B cell (primary cell): ENCODE results near the gene CCDC124. TPM values are rescaled to one million over a fixed set of nuclear protein-coding genes. Genes with fewer than 3 reads are reported as not detected.

ENCODE experiments used
- ATAC-seq: fragments of 200-7000 bp; cut with Tn5 transposase; one replicate; pipeline ENCODE4 v1.10.0; 2021; ENCODE audit warnings: low read depth, mild to moderate bottlenecking, moderate number of reproducible peaks, moderate library complexity
- CTCF ChIA-PET: fragments of 350-600 bp; sonication (Branson Sonifier 250); formaldehyde crosslinking; loops from one replicate; lab custom pipeline; 2021; ENCODE audit warnings: antibody characterized with exemption, inconsistent platforms; lab: Charles Lee
- POLR2A ChIA-PET: fragments of 350-600 bp; sonication (Branson Sonifier 250); formaldehyde crosslinking; loops from one replicate; lab custom pipeline; 2021; ENCODE audit warnings: antibody characterized with exemption; lab: Charles Lee
- DNase-seq: peaks from one replicate; pipeline ENCODE4 v3.0.0; 2013
- H2AFZ ChIP-seq: 2 replicates; pipeline ENCODE4 v1.6.1; 2012; ENCODE audit warnings: mild to moderate bottlenecking, low read depth, low read length; ENCODE audit not compliant: insufficient read depth, poor library complexity, severe bottlenecking
- H3K27ac ChIP-seq, 2 donors: 1 replicate in 1 of 2; 2 replicates in 1 of 2; pipeline ENCODE4 v1.5.1; 2012 to 2013; ENCODE audit warnings: low read length in 2 of 2, mild to moderate bottlenecking in 2 of 2, moderate library complexity in 1 of 2
- H3K27me3 ChIP-seq, 4 experiments: fragments of 200-600 bp in 1 of 4; sonication (generic) in 1 of 4; replicated peaks in 1 of 4; 1 replicate in 2 of 4; 2 replicates in 2 of 4; pipeline versions ENCODE4 v1.6.1 to v1.7.0; 2013 to 2016; ENCODE audit warnings: low read length in 3 of 4, mild to moderate bottlenecking in 2 of 4, mixed read lengths in 1 of 4, moderate library complexity in 1 of 4; ENCODE audit not compliant: insufficient read depth in 4 of 4, control insufficient read depth in 3 of 4; ENCODE audit errors: control extremely low read depth in 1 of 4
- H3K36me3 ChIP-seq, 2 experiments: replicated peaks in 1 of 2; 1 replicate in 1 of 2; 2 replicates in 1 of 2; pipeline versions ENCODE4 v1.6.1 to v1.7.1; 2013; ENCODE audit warnings: low read length in 1 of 2; ENCODE audit not compliant: insufficient read depth in 2 of 2, control insufficient read depth in 1 of 2; ENCODE audit errors: control extremely low read depth in 1 of 2, extremely low read depth in 1 of 2
- H3K4me1 ChIP-seq, 2 donors: fragments of 200-600 bp in 1 of 2; sonication (generic) in 1 of 2; 1 replicate in 1 of 2; 2 replicates in 1 of 2; pipeline versions ENCODE4 v1.5.1 to v1.6.1; 2013 to 2017; ENCODE audit warnings: low read length in 2 of 2; ENCODE audit not compliant: control insufficient read depth in 2 of 2, insufficient read depth in 2 of 2
- H3K4me2 ChIP-seq: replicated peaks from 2 replicates; pipeline ENCODE3; 2012; ENCODE audit warnings: mild to moderate bottlenecking, low read depth, low read length; ENCODE audit not compliant: poor library complexity, severe bottlenecking
- H3K4me3 ChIP-seq, 5 experiments: fragments of 200-600 bp in 1 of 5; sonication (generic) in 1 of 5; 1 replicate in 3 of 5; 2 replicates in 2 of 5; pipeline versions ENCODE4 v1.5.1 to v1.7.0; 2011 to 2016; ENCODE audit warnings: low read length in 4 of 5, mild to moderate bottlenecking in 4 of 5, low read depth in 2 of 5, control low read depth in 1 of 5, moderate library complexity in 1 of 5; ENCODE audit not compliant: insufficient read depth in 1 of 5; ENCODE audit errors: control extremely low read depth in 1 of 5, extremely low read depth in 1 of 5
- H3K79me2 ChIP-seq: fragments of 200-600 bp; sonication (generic); one replicate; pipeline ENCODE4 v1.6.0; 2016; ENCODE audit warnings: low read length; ENCODE audit not compliant: control insufficient read depth, insufficient read depth
- H3K9ac ChIP-seq: fragments of 200-600 bp; sonication (generic); 2 replicates; pipeline ENCODE4 v1.6.1; 2017; ENCODE audit warnings: mild to moderate bottlenecking, low read length, moderate library complexity
- H3K9me3 ChIP-seq, 3 donors: one replicate each; pipeline versions ENCODE4 v1.6.1 to v1.7.1; 2013; ENCODE audit warnings: low read length in 2 of 3; ENCODE audit not compliant: control insufficient read depth in 2 of 3, insufficient read depth in 1 of 3; ENCODE audit errors: control extremely low read depth in 1 of 3
- H4K20me1 ChIP-seq: 2 replicates; pipeline ENCODE4 v1.6.0; 2012; ENCODE audit warnings: mild to moderate bottlenecking, low read length; ENCODE audit not compliant: insufficient read depth, control insufficient read depth, poor library complexity, severe bottlenecking
- H3K27ac Mint-ChIP-seq: one replicate; pipeline ENCODE4 v1.8.0; 2021; ENCODE audit warnings: mixed read lengths
- H3K27me3 Mint-ChIP-seq: one replicate; pipeline ENCODE4 v1.8.0; 2021; ENCODE audit warnings: mixed read lengths
- H3K4me1 Mint-ChIP-seq: one replicate; pipeline ENCODE4 v1.8.0; 2021; ENCODE audit warnings: mixed read lengths
- H3K4me3 Mint-ChIP-seq: one replicate; pipeline ENCODE4 v1.8.0; 2021; ENCODE audit warnings: mixed read lengths
- H3K9me3 Mint-ChIP-seq: one replicate; pipeline ENCODE4 v1.8.0; 2022; ENCODE audit warnings: mixed read lengths; ENCODE audit not compliant: insufficient read depth
- EZH2 ChIP-seq: IDR thresholded peaks from 2 replicates; pipeline ENCODE4 v1.6.1; 2012; ENCODE audit warnings: borderline replicate concordance, low read depth, mild to moderate bottlenecking, moderate library complexity, low read length; ENCODE audit not compliant: insufficient read depth, poor library complexity, severe bottlenecking
- whole genome bisulfite sequencing: methylation state at CpG from one replicate; pipeline ENCODE4 v1.1.5; 2013; ENCODE audit warnings: missing lambda C conversion rate; ENCODE audit not compliant: insufficient coverage; 5-methylcytosine and 5-hydroxymethylcytosine counted together
- intact Hi-C: fragments of 100-400 bp; cut with micrococcal nuclease; formaldehyde crosslinking; loops from one replicate; pipeline ENCODE4 v1.10.0; 2022
- polyA minus RNA-seq: library from RNA; depleted of rRNA, polyadenylated mRNA; stranded (reverse); fragments of >200 nt; gene quantifications from 2 replicates; pipeline ENCODE4 v1.2.3, GENCODE V29; 2012
- polyA plus RNA-seq: library from polyadenylated mRNA; depleted of rRNA; stranded (reverse); fragments of >200 nt; gene quantifications from 2 replicates; pipeline ENCODE4 v1.2.3, GENCODE V29; 2012
- total RNA-seq, 2 donors: library from RNA; stranded (reverse); fragments of 120-200 nt in 1 of 2; gene quantifications; 1 replicate in 1 of 2; 2 replicates in 1 of 2; pipeline versions ENCODE4 v1.2.3 to v1.2.4, GENCODE V29; 2013 to 2022
- TF ChIP-seq, protein P1 (sequence below): fragments of 200-600 bp; IDR thresholded peaks from one replicate; pipeline ENCODE4 v1.8.0; 2022; ENCODE audit warnings: antibody characterized with exemption, mild to moderate bottlenecking

Gene CCDC124
- total RNA-seq (25.0 and 26.9 TPM in 2 replicates), polyA plus RNA-seq (56.8 and 57.8 TPM in 2 replicates), polyA minus RNA-seq (24.1 and 26.8 TPM in 2 replicates)
- total RNA-seq (2013) = 15.1 TPM

GRCh38 chr19:17932485-17933338 lies at the start of gene CCDC124:
TSS of gene CCDC124 (plus strand) at chr19:17933015. CDS start at chr19:17936421, 3,406 bp downstream.
- ATAC-seq (peak; percentile 95), DNase-seq (peak; percentile 97)
- ChIA-PET CTCF (interaction anchor here (0.7 to 11.7 kb wide), 29 partner anchors 11 to 511 kb away, joined by 3 to 374 read pairs (median 4); partner anchors contain the start of genes ARRDC2, JAK3, PIK3R2 and RPL18A), POLR2A (interaction anchor here (0.5 to 2.3 kb wide), 17 partner anchors 10 to 421 kb away, joined by 3 to 65 read pairs (median 4); partner anchors contain the start of genes JAK3, PGLS and RPL18A)
- no peaks in the 10 kb centered on the region for H3K9me3 Mint-ChIP-seq
- intact Hi-C loops = loop anchor here (1.0 to 2.0 kb wide), 4 partner anchors 60 to 220 kb away; partner anchors contain the start of genes PIK3R2 and RPL18A
- WGBS = under 1% methylated on average over 61 of the region's 64 CpGs
- peaks cover 0 to 5% (median 0%) of the 10 kb centered on the region in 3 donors for H3K9me3 ChIP-seq
- H3K79me2 ChIP-seq = peaks cover 32% of the 10 kb centered on the region
- H3K27ac Mint-ChIP-seq = peak within 1 kb of the TSS; percentile 97
- no peaks in the 10 kb centered on the region for H3K27me3 ChIP-seq
- peaks cover 11 to 19% of the 10 kb centered on the region in 2 donors for H3K4me1 ChIP-seq
- no peaks in the 10 kb centered on the region for H3K27me3 Mint-ChIP-seq
- H3K9ac ChIP-seq = peak within 1 kb of the TSS; percentile 91
- peaks cover 22% of the 10 kb centered on the region for H3K4me1 Mint-ChIP-seq
- H3K4me2 ChIP-seq = peak within 1 kb of the TSS; percentile 80
- no peaks in the 10 kb centered on the region for H4K20me1 ChIP-seq
- H3K36me3 ChIP-seq = no peaks in the 10 kb centered on the region
- H3K4me3 Mint-ChIP-seq = peak within 1 kb of the TSS; percentile 96
- peak within 1 kb of the TSS; percentile 72 to 88 (median 79) for H3K4me3 ChIP-seq
- peak within 1 kb of the TSS; percentile 96 for H2AFZ ChIP-seq
- no peak for TF ChIP-seq EZH2
- TF ChIP-seq, protein P1, sequence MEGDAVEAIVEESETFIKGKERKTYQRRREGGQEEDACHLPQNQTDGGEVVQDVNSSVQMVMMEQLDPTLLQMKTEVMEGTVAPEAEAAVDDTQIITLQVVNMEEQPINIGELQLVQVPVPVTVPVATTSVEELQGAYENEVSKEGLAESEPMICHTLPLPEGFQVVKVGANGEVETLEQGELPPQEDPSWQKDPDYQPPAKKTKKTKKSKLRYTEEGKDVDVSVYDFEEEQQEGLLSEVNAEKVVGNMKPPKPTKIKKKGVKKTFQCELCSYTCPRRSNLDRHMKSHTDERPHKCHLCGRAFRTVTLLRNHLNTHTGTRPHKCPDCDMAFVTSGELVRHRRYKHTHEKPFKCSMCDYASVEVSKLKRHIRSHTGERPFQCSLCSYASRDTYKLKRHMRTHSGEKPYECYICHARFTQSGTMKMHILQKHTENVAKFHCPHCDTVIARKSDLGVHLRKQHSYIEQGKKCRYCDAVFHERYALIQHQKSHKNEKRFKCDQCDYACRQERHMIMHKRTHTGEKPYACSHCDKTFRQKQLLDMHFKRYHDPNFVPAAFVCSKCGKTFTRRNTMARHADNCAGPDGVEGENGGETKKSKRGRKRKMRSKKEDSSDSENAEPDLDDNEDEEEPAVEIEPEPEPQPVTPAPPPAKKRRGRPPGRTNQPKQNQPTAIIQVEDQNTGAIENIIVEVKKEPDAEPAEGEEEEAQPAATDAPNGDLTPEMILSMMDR = peak; percentile 90
- peak within 1 kb of the TSS; percentile 93 to 96 for H3K27ac ChIP-seq
